Caco-2 (cell line): Measurements from ENCODE around the gene GRK3. TPM values are rescaled to one million over a fixed set of nuclear protein-coding genes. Genes with fewer than 3 reads are reported as not detected.

Experiments used
- BruUV-seq: library from RNA; stranded (reverse); fragments of 400-500 nt; replicated peaks from 2 replicates; lab custom pipeline; 2021; lab: Mats Ljungman, UMichigan
- CTCF ChIA-PET: fragments of 300-600 bp; sonication (Branson Sonifier 250); formaldehyde crosslinking; loops from one replicate; lab custom pipeline; 2022; ENCODE audit warnings: antibody characterized with exemption; lab: Charles Lee
- POLR2A ChIA-PET: fragments of 300-600 bp; sonication (Branson Sonifier 250); formaldehyde crosslinking; loops from one replicate; lab custom pipeline; 2022; ENCODE audit warnings: antibody characterized with exemption; lab: Charles Lee
- DNase-seq, 2 experiments: peaks; one replicate each; pipeline versions ENCODE4 v3.0.0 to v3.0.0-alpha.2; 2020 to 2022
- H3K27me3 ChIP-seq: replicated peaks from 2 replicates; pipeline ENCODE4 v1.6.0; 2011; ENCODE audit warnings: low read length; ENCODE audit not compliant: control insufficient read depth, insufficient read depth
- H3K36me3 ChIP-seq: 2 replicates; pipeline ENCODE4 v1.5.1; 2011; ENCODE audit warnings: low read length; ENCODE audit not compliant: control insufficient read depth, insufficient read depth
- H3K4me1 ChIP-seq: fragments of 250-450 bp; sonication (Bioruptor Pico); 2 replicates; pipeline ENCODE4 v1.5.1; 2020; ENCODE audit warnings: mild to moderate bottlenecking
- H3K4me3 ChIP-seq: 2 replicates; pipeline ENCODE4 v1.5.1; 2011; ENCODE audit warnings: low read depth, mild to moderate bottlenecking, control low read depth, low read length
- H3K9me3 ChIP-seq: fragments of 250-450 bp; sonication (Bioruptor Pico); 2 replicates; pipeline ENCODE4 v1.5.1; 2020; ENCODE audit warnings: mild to moderate bottlenecking, moderate library complexity
- H3K27ac Mint-ChIP-seq: one replicate; pipeline ENCODE4 v1.8.0; 2022; ENCODE audit warnings: mixed read lengths; ENCODE audit not compliant: unreplicated experiment
- H3K27me3 Mint-ChIP-seq: one replicate; pipeline ENCODE4 v1.8.0; 2022; ENCODE audit warnings: mixed read lengths; ENCODE audit not compliant: insufficient read depth, unreplicated experiment
- H3K36me3 Mint-ChIP-seq: one replicate; pipeline ENCODE4 v1.8.0; 2022; ENCODE audit warnings: mild to moderate bottlenecking, mixed read lengths; ENCODE audit not compliant: insufficient read depth, unreplicated experiment
- H3K4me1 Mint-ChIP-seq: one replicate; pipeline ENCODE4 v1.8.0; 2022; ENCODE audit warnings: low read depth, mixed read lengths; ENCODE audit not compliant: unreplicated experiment
- H3K4me3 Mint-ChIP-seq: one replicate; pipeline ENCODE4 v1.8.0; 2022; ENCODE audit warnings: mild to moderate bottlenecking, moderate library complexity, mixed read lengths; ENCODE audit not compliant: unreplicated experiment
- H3K9me3 Mint-ChIP-seq: one replicate; pipeline ENCODE4 v1.8.0; 2022; ENCODE audit warnings: mixed read lengths; ENCODE audit not compliant: unreplicated experiment
- intact Hi-C: fragments of 100-400 bp; cut with micrococcal nuclease; formaldehyde crosslinking; loops from one replicate; pipeline ENCODE4 v1.10.0; 2022; ENCODE audit not compliant: unreplicated experiment
- total RNA-seq: library from RNA; stranded (reverse); gene quantifications from 2 replicates; pipeline ENCODE4 v1.2.3, GENCODE V29; 2022
- TF ChIP-seq, protein P1 (sequence below), 2 experiments: fragments of 200-600 bp in 1 of 2; IDR thresholded peaks; 1 replicate in 1 of 2; 2 replicates in 1 of 2; pipeline versions ENCODE4 v1.5.1 to v1.8.0; 2011 to 2022; ENCODE audit warnings: antibody characterized with exemption in 1 of 2, control low read depth in 1 of 2, inconsistent platforms in 1 of 2, low read depth in 1 of 2, low read length in 1 of 2, mild to moderate bottlenecking in 1 of 2, moderate library complexity in 1 of 2; ENCODE audit not compliant: insufficient read depth in 1 of 2, severe bottlenecking in 1 of 2, unreplicated experiment in 1 of 2

GRK3 gene
- total RNA-seq, 1 experiment from 2014 or later, result 9.7 TPM

GRCh38 chr22:25629613-25630012, 65.1 kb downstream of the GRK3 start:
- peaks cover 6% of the 10 kb centered on the region for H3K4me1 Mint-ChIP-seq
- H3K36me3 Mint-ChIP-seq, result no peaks in the 10 kb centered on the region
- intact Hi-C loops, result no loop called here
- H3K4me1 ChIP-seq, result no peaks in the 10 kb centered on the region
- H3K9me3 ChIP-seq, result no peaks in the 10 kb centered on the region
- CTCF ChIA-PET, result no interaction called here
- no peaks in the 10 kb centered on the region for H3K27me3 ChIP-seq
- H3K9me3 Mint-ChIP-seq, result no peaks in the 10 kb centered on the region
- POLR2A ChIA-PET, result interaction anchor here (0.5 kb wide), 1 partner anchor 440 kb away, joined by 3 read pairs; no protein-coding TSS in a partner anchor
- no peaks in the 10 kb centered on the region for H3K27me3 Mint-ChIP-seq
- H3K27ac Mint-ChIP-seq, result no peak overlapping the region
- DNase-seq, result no peak
- no peaks in the 10 kb centered on the region for H3K36me3 ChIP-seq
- H3K4me3 Mint-ChIP-seq, result no peak overlapping the region
- TF ChIP-seq, protein P1, sequence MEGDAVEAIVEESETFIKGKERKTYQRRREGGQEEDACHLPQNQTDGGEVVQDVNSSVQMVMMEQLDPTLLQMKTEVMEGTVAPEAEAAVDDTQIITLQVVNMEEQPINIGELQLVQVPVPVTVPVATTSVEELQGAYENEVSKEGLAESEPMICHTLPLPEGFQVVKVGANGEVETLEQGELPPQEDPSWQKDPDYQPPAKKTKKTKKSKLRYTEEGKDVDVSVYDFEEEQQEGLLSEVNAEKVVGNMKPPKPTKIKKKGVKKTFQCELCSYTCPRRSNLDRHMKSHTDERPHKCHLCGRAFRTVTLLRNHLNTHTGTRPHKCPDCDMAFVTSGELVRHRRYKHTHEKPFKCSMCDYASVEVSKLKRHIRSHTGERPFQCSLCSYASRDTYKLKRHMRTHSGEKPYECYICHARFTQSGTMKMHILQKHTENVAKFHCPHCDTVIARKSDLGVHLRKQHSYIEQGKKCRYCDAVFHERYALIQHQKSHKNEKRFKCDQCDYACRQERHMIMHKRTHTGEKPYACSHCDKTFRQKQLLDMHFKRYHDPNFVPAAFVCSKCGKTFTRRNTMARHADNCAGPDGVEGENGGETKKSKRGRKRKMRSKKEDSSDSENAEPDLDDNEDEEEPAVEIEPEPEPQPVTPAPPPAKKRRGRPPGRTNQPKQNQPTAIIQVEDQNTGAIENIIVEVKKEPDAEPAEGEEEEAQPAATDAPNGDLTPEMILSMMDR (IDR thresholded peaks at IDR 0.05; ENCODE audit: insufficient read depth in 1 of 2, low read depth in 1 of 2, low read length in 1 of 2, severe bottlenecking in 1 of 2, unreplicated experiment in 1 of 2), result no peak
- no peak overlapping the region for H3K4me3 ChIP-seq
- BruUV-seq, result no TSS peak

GRCh38 chr22:25630447-25630846, 66.0 kb downstream of the GRK3 start:
- no peaks in the 10 kb centered on the region for H3K27me3 Mint-ChIP-seq
- intact Hi-C loops, result no loop called here
- no peaks in the 10 kb centered on the region for H3K36me3 ChIP-seq
- peaks cover 6% of the 10 kb centered on the region for H3K4me1 Mint-ChIP-seq
- H3K9me3 ChIP-seq, result no peaks in the 10 kb centered on the region
- no peaks in the 10 kb centered on the region for H3K9me3 Mint-ChIP-seq
- no peak overlapping the region for H3K4me3 Mint-ChIP-seq
- no peak overlapping the region for H3K4me3 ChIP-seq
- no peaks in the 10 kb centered on the region for H3K4me1 ChIP-seq
- TF ChIP-seq, protein P1 (IDR thresholded peaks at IDR 0.05; ENCODE audit: insufficient read depth in 1 of 2, low read depth in 1 of 2, low read length in 1 of 2, severe bottlenecking in 1 of 2, unreplicated experiment in 1 of 2), result no peak
- H3K27me3 ChIP-seq, result no peaks in the 10 kb centered on the region
- CTCF ChIA-PET, result no interaction called here
- no peak overlapping the region for H3K27ac Mint-ChIP-seq
- no peaks in the 10 kb centered on the region for H3K36me3 Mint-ChIP-seq
- POLR2A ChIA-PET, result no interaction called here
- BruUV-seq, result no TSS peak
- no peak for DNase-seq

GRCh38 chr22:25636323-25636722, 71.8 kb downstream of the GRK3 start:
- intact Hi-C loops, result no loop called here
- no peak overlapping the region for H3K27ac Mint-ChIP-seq
- 0 out of 2 replicates have a peak, but pooled peaks cover 6% of the 10 kb centered on the region for H3K9me3 ChIP-seq
- H3K27me3 Mint-ChIP-seq, result no peaks in the 10 kb centered on the region
- DNase-seq, result no peak
- H3K4me3 Mint-ChIP-seq, result no peak overlapping the region
- H3K9me3 Mint-ChIP-seq, result no peaks in the 10 kb centered on the region
- TF ChIP-seq, protein P1 (IDR thresholded peaks at IDR 0.05; ENCODE audit: insufficient read depth in 1 of 2, low read depth in 1 of 2, low read length in 1 of 2, severe bottlenecking in 1 of 2, unreplicated experiment in 1 of 2), result no peak
- CTCF ChIA-PET, result no interaction called here
- no peaks in the 10 kb centered on the region for H3K36me3 Mint-ChIP-seq
- no peak overlapping the region for H3K4me3 ChIP-seq
- no TSS peak for BruUV-seq
- POLR2A ChIA-PET, result no interaction called here
- H3K36me3 ChIP-seq, result no peaks in the 10 kb centered on the region
- no peaks in the 10 kb centered on the region for H3K4me1 ChIP-seq
- no peaks in the 10 kb centered on the region for H3K27me3 ChIP-seq
- no peaks in the 10 kb centered on the region for H3K4me1 Mint-ChIP-seq
